ENCODE results near the gene HBG1.
A peak's percentile ranks its signal among the peaks of the same experiment; 100 is the strongest.
"Not testable (repeated sequence)": the region's sequence is repeated elsewhere in the genome, so short reads cannot be mapped to it uniquely, and the experiment has no call there.

HBG1 gene

DNA sequence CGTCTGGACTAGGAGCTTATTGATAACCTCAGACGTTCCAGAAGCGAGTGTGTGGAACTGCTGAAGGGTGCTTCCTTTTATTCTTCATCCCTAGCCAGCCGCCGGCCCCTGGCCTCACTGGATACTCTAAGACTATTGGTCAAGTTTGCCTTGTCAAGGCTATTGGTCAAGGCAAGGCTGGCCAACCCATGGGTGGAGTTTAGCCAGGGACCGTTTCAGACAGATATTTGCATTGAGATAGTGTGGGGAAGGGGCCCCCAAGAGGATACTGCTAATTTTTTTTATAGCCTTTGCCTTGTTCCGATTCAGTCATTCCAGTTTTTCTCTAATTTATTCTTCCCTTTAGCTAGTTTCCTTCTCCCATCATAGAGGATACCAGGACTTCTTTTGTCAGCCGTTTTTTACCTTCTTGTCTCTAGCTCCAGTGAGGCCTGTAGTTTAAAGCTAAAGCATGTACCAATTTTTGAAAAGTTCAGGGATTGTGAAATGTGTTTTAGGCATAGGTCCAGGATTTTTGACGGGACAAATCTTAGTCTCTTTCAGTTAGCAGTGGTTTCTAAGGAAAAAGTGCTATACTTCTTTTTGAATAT is at the start of gene HBG1:
HBG1 (minus strand) TSS at position 51 of the 590 bp plus-strand sequence. CDS start 53 bp downstream, outside the sequence.
- not testable (repeated sequence) for DNase-seq

DNA sequence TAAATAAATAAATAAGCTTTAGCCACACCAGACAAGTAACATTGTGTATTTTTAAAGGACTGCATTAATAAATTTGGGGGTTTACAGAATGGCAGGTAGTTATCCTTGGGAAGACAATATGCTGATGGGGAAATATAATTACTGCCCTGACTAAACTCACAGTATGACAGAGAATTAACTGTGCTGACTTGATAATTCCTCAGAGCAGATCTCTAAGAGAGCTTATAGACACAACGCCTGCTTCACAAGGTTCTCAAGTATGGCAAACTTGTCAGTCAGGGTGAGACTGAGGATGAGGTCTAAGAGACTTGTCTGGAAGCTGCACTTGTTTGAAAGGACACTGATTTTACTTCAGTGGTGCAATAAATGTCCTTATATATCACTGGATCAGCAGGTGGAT is 48.8 kb upstream of the HBG1 start:
- peak in 1 of 2 experiments; percentile 17 for DNase-seq

DNA sequence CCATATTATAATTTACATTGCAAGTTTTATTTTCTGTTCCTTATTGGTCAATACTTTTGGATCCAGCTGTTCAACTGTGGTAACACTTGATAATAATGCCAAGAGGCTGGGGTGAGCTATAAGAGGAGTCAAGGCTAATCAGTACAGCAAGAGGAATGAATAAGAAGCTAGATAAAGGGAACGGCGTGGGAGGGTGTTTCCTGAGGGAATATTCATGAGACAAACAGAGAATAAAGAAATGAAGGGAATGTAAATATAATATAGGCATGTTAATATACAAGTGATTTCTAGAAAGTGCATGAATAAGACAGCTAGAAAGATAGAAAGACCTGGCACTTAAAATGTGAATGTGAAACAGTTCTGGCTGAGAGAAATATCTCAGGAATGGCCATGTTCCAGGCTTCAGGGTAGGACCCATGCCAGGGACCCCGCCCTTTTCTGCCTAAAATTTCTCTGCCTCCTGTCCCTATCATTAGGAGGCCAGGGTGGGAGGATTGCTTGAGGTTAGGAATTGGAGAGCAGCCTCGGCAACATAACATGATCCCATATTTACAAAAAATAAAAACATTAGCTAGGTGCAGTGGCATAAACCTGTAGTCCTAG is 48.2 kb upstream of the HBG1 start:
- DNase-seq: no peak

DNA sequence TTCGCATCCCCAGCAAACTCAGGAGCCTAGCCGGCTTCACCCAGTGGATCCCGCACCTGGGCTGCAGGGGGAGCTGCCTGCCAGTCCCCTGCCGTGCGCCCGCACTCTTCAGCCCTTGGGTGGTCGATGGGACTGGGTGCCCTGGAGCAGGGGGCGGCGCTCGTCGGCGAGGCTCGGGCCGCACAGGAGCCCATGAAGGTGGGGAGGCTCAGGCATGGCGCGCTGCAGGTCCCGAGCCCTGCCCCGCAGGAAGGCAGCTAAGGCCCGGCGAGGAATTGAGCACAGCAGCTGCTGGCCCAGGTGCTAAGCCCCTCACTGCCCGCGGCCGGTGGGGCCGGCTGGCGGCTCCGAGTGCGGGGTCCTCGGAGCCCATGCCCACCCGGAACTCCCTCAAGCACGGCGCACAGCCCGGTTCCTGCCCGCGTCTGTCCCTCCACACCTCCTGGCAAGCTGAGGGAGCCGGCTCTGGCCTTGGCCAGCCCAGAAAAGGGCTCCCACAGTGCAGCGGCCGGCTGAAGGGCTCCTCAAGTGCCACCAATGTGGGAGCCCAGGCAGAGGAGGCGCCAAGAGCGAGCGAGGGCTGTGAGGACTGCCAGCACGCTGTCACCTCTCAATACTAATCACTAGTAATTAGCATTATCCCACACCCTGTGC is 44.8 kb upstream of the HBG1 start:
- not testable (repeated sequence) for DNase-seq

GRCh38 chr11:5293028-5293427 is 43.4 kb upstream of the HBG1 start:
- no peak for DNase-seq

DNA sequence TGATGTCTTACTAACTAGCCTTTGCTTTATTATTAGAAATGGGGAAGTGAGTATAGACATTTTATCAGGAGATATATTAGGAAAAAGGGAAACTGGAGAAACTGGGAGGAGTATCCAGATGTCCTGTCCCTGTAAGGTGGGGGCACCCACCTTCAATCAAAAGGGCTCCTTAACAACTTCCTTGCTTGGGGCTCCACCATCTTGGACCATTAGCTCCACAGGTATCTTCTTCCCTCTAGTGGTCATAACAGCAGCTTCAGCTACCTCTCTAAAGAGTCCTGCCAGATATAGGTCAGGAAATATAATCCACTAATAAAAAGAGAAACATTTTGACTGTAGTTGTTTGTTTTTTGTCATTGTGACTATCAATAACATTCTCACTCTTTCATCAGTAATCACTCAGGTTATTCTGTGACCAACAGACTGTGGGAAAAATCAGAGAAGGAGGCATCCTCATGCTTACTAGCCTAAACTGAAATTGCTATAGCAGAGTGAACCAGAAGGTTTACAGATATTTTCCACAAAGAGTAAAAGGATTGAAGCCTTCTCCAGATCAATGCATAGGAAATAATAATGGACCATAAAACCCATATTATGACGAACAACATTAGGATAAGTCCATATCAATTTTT is 41.7 kb upstream of the HBG1 start:
- DNase-seq: peak; percentile 20 to 58

- DNase-seq: no peak
Measured at GRCh38 chr11:5290106-5290505, 40.4 kb upstream of the HBG1 start.

GRCh38 chr11:5289696-5290095 is 40.0 kb upstream of the HBG1 start:
- no peak for DNase-seq

DNA sequence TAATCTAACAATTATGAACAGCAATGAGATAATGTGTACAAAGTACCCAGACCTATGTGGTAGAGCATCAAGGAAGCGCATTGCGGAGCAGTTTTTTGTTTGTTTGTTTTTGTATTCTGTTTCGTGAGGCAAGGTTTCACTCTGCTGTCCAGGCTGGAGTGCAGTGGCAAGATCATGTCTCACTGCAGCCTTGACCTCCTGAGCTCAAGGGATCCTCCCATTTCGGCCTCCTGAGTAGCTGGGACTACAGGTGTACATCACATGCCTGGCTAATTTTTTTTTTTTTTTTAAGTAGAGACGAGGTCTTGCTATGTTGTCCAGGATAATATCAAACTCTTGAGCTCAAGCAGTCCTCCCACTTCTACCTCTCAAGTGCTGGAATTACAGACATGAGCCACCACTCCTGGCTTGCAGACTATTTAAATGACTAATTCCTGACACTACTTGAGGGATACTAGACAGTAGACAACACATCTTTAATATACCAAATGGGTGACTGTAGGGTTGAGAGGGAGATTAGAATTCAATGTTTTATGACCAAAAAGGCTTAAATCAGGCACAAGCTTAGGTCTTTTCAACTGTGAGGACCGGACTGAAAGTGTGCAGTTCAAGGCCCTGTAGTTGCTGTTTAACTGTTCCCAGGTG is 39.4 kb upstream of the HBG1 start:
- DNase-seq: no peak

GRCh38 chr11:5288108-5288905 is 38.6 kb upstream of the HBG1 start:
- DNase-seq: no peak

DNA sequence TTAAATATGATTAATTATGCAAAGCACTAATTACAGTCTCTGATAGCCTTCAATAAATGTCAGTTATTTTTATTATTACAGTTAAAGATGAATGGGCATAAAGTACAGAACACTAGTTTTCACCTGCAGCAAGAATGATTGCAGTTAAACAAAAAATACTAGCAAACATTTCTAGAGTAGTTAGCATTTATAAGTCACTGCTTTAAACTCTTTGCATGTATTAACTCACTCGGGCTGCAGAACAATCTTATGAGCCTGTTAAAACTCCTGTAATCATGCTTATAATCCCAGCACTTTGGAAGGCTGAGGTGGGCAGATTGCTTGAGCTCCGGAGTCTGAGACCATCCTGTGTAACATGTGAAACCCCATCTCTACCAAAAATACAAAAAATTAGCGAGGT is 37.2 kb upstream of the HBG1 start:
- DNase-seq: no peak

GRCh38 chr11:5286351-5286750 is 36.7 kb upstream of the HBG1 start:
- no peak for DNase-seq

- DNase-seq: no peak
Measured at GRCh38 chr11:5285703-5286340, 36.2 kb upstream of the HBG1 start.

DNA sequence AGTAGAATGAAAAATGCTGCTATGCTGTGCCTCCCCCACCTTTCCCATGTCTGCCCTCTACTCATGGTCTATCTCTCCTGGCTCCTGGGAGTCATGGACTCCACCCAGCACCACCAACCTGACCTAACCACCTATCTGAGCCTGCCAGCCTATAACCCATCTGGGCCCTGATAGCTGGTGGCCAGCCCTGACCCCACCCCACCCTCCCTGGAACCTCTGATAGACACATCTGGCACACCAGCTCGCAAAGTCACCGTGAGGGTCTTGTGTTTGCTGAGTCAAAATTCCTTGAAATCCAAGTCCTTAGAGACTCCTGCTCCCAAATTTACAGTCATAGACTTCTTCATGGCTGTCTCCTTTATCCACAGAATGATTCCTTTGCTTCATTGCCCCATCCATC is 35.0 kb upstream of the HBG1 start:
- DNase-seq: no peak

GRCh38 chr11:5283882-5284281 is 34.2 kb upstream of the HBG1 start:
- no peak for DNase-seq

GRCh38 chr11:5283086-5283485 is 33.4 kb upstream of the HBG1 start:
- no peak for DNase-seq

GRCh38 chr11:5282628-5283027 is 33.0 kb upstream of the HBG1 start:
- DNase-seq: no peak

DNA sequence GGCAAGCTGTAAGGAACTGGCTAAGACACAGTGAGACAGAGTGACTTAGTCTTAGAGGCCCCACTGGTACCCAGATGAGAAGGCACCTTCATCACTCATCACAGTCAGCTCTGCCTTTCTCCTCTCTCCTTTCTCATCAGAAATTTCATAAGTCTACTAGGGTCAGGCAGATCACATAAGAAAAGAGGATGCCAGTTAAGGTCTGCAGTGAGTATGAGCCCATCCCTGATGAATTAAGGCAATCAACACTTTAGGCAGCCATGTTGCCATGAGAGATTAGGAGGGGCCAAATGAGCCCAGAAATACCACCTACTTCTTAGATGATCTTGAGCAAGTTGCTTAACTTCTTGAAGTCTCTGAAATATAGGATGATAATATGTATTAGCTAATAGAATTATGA is 31.9 kb upstream of the HBG1 start:
- DNase-seq: no peak

DNA sequence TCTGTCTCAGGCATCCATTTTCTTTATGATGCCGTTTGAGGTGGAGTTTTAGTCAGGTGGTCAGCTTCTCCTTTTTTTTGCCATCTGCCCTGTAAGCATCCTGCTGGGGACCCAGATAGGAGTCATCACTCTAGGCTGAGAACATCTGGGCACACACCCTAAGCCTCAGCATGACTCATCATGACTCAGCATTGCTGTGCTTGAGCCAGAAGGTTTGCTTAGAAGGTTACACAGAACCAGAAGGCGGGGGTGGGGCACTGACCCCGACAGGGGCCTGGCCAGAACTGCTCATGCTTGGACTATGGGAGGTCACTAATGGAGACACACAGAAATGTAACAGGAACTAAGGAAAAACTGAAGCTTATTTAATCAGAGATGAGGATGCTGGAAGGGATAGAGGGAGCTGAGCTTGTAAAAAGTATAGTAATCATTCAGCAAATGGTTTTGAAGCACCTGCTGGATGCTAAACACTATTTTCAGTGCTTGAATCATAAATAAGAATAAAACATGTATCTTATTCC is 31.0 kb upstream of the HBG1 start:
- peak; percentile 52 to 90 for DNase-seq

GRCh38 chr11:5279471-5280090 is 29.9 kb upstream of the HBG1 start:
- DNase-seq: no peak

- DNase-seq: no peak
Measured at GRCh38 chr11:5277807-5278382, 28.2 kb upstream of the HBG1 start.
